Jurkat, Clone E6-1 (cell line): ENCODE measurements around the gene SEMA6A.

ENCODE experiments used
- DNase-seq: peaks from one replicate; pipeline ENCODE4 v3.0.0-alpha.2; 2011; ENCODE audit warnings: low read depth, low spot score
- H3K4me3 ChIP-seq: 2 replicates; pipeline ENCODE4 v1.5.1; 2011; ENCODE audit warnings: mild to moderate bottlenecking, low read length, control low read depth, moderate library complexity

SEMA6A gene

GRCh38 chr5:116476897-116477537 is 97.6 kb downstream of the SEMA6A start:
- DNase-seq = no peak
- no peak overlapping the region for H3K4me3 ChIP-seq

DNA sequence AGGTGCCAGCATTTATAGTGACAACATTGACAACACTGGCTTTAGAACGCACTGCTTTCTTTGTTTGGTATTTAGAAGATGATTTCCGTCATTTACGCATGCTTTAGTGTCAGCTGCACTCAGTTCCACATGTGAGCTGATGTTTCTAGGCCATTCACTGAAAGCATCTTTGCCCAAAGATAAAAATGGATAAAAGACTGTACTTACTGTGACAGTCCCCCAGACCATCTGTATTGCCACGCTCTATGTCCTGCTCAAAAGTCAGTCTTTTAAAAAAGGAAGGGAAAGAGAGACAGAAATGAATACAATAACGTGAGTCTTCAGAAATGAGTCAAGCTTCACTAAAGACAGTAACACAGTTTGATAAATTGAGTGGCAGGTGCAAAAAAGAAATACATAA is 99.3 kb downstream of the SEMA6A start:
- H3K4me3 ChIP-seq = no peak overlapping the region
- no peak for DNase-seq

DNA sequence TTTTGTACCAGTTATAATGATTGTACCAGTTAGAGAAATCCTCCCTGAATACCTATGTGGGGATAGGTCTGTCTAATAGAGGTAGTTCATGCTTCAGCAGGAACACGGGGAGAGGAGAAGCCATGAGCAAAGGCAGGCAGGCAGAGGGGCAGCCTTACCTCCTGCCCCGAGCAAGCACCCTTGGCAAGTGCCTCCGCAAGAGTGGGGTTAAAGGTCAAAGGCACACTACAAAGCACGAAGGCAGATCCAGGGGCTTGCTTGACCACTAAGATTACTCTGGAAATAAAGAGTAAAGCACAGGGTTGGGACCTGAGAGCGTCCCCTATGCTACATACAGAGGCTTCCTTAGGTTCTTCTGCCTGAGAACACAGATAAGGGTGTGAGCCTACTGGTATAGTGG is 100.9 kb downstream of the SEMA6A start:
- no peak overlapping the region for H3K4me3 ChIP-seq

DNA sequence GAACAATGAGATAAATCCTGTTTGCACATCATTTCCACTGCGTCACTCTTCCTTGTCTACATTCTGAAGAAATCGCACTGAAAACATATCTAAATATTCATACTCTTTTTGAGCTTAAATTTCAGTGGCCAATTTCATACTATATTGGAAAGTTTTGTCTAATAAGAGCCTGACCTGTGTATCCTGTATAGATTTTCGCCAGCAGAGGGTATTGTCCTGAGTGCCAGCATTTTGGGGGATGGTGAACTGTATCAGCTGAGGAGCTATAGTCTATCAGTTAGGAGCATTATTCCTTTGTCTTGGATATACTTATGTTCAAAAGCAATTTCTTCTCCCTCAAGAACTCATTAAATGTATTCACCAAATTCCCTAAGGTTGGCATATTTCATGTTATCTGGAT is 102.3 kb downstream of the SEMA6A start:
- no peak overlapping the region for H3K4me3 ChIP-seq
- DNase-seq = no peak

More for the DNA sequence above, 100.9 kb downstream of the SEMA6A start:
- DNase-seq = no peak

- no peak overlapping the region for H3K4me3 ChIP-seq
- no peak for DNase-seq
Measured at GRCh38 chr5:116469631-116470030, 105.0 kb downstream of the SEMA6A start.

DNA sequence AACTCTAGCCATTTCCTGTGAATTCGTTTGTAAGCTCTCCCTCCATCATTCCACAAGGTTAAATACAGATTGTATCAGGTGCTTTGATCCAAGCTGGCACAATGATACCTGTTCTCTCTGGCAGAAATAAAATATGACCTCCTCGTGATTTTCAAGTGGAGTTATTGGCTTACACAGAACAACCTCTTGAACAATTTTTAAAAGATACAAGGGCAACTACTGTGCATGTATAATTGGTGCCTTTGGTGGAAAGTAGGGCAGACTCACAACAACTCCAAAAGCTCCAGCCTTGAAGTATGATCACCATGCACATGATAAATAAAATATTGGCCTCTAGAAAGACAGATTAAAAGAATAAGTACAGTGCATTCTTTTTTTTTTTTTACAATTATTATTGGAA is 106.0 kb downstream of the SEMA6A start:
- DNase-seq = no peak
- H3K4me3 ChIP-seq = no peak overlapping the region

GRCh38 chr5:116467465-116467843 is 107.2 kb downstream of the SEMA6A start:
- no peak overlapping the region for H3K4me3 ChIP-seq
- DNase-seq = no peak

GRCh38 chr5:116466727-116467464 is 107.7 kb downstream of the SEMA6A start:
- H3K4me3 ChIP-seq = no peak overlapping the region
- peak; percentile 16 for DNase-seq

GRCh38 chr5:116465411-116465810 is 109.2 kb downstream of the SEMA6A start:
- DNase-seq = no peak
- no peak overlapping the region for H3K4me3 ChIP-seq

GRCh38 chr5:116464144-116464708 is 110.4 kb downstream of the SEMA6A start:
- DNase-seq = no peak
- H3K4me3 ChIP-seq = no peak overlapping the region

GRCh38 chr5:116462500-116462899 is 112.1 kb downstream of the SEMA6A start:
- no peak for DNase-seq
- H3K4me3 ChIP-seq = no peak overlapping the region

- H3K4me3 ChIP-seq = no peak overlapping the region
- no peak for DNase-seq
Measured at GRCh38 chr5:116459301-116459700, 115.3 kb downstream of the SEMA6A start.

GRCh38 chr5:116457062-116457461 is 117.6 kb downstream of the SEMA6A start:
- no peak overlapping the region for H3K4me3 ChIP-seq
- DNase-seq = no peak

DNA sequence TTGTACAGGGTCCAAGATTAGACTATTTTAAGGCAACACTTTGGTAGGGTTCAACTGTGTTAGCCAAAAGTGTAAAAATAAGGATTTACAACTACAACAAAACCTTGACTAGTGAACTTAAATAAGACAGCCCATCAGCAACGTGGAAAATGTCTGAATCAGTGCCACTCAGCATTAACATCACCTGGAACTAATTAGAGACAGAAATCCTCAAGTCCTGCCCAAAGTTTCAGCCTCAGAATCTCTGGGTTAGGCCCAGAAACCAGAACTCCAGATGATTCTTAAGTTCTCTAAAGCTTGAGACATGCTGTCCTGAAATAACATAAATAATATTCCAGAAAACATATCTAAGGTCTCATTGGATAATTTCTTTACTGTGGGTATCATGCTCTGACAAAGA is 118.6 kb downstream of the SEMA6A start:
- no peak overlapping the region for H3K4me3 ChIP-seq
- DNase-seq = no peak

GRCh38 chr5:116455061-116455460 is 119.6 kb downstream of the SEMA6A start:
- no peak for DNase-seq
- H3K4me3 ChIP-seq = no peak overlapping the region

DNA sequence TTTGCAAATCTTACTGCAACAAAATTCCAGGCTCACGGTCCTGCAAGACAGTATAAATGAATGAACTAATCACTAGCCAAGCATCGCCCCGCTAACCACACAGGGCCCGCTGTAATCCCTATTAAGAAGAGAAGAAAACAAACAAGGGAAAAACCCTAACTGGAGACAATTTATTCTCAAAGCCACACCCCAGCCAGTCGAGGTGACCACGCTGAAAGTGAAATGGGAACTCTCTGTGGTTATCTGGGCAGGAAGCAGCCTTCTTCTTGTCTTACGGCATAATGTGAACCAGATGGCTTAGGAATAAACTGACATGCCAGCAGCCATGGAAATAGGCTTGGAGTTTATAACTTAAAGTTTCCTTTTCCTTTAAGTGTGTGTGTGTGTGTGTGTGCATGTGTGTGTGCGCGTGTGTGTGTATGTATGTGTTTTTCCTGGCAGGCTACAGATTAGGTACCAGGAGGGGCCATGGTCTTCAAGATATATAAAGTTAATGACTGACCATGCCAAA is 120.2 kb downstream of the SEMA6A start:
- DNase-seq = peak; percentile 16
- no peak overlapping the region for H3K4me3 ChIP-seq

- H3K4me3 ChIP-seq = no peak overlapping the region
- no peak for DNase-seq
Measured at GRCh38 chr5:116453988-116454411, 120.6 kb downstream of the SEMA6A start.

DNA sequence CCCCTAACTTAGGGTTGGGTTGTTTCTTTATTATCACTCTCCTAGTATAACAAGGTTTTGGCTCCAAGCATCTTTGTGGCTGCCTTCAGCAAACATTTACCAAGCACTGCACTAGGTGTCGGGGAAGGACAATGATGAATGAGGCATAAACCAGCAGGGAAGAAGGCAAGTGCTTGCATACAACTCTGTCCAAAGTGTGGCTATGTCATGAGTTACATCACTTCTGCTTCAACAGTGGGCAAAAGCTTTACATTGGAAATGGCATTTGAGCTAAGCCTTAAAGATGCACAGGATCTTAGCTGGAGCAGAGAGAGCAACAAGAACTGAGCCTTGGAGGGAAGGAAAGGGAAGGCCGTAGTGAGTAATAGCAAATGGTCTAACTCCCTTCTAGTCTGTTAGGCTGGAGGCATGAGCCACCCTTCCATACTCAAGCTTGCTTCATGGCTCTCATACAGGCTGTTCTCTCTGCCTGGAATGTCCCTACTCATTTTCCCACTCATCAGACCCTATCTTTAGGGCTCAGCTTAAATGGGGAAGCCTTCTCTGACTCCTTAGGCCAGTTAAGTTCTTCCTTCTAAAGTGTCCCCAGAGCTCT is 121.8 kb downstream of the SEMA6A start:
- DNase-seq = no peak
- H3K4me3 ChIP-seq = no peak overlapping the region

DNA sequence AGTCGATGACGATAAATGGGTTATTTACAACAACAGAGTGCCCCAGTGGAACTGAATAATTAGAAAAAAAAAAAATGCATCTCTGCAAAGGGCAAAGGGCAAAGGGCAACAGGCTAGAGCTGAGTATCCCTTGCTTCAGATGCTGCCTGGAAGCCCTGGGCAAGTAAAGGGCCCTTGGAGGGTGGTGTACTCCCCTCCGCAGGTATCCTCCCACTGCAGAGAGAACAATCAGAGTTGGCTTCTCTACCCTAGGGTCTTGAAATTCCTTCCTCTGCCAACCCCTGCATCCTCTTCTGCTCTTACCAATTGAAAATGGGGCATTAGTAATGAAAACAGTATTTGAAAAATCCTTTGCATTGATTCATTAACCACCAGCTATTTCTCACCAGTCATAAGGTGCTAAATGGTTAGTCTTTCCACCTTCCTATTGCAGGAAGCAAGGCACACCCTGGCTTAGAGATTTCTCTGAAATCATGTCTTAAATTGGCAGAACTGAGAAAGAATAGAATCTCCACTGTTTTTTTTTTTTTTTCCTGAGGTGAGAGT is 122.6 kb downstream of the SEMA6A start:
- H3K4me3 ChIP-seq = no peak overlapping the region
- DNase-seq = no peak

GRCh38 chr5:116451066-116451465 is 123.6 kb downstream of the SEMA6A start:
- no peak for DNase-seq
- no peak overlapping the region for H3K4me3 ChIP-seq
